LoVo (cell line): ENCODE measurements around the gene PEF1.
A peak's percentile ranks its signal among the peaks of the same experiment; 100 is the strongest.

ENCODE experiments used
- DNase-seq: peaks from one replicate; pipeline ENCODE4 v3.0.0-alpha.2; 2016; ENCODE audit warnings: low spot score

The PEF1 gene

DNA sequence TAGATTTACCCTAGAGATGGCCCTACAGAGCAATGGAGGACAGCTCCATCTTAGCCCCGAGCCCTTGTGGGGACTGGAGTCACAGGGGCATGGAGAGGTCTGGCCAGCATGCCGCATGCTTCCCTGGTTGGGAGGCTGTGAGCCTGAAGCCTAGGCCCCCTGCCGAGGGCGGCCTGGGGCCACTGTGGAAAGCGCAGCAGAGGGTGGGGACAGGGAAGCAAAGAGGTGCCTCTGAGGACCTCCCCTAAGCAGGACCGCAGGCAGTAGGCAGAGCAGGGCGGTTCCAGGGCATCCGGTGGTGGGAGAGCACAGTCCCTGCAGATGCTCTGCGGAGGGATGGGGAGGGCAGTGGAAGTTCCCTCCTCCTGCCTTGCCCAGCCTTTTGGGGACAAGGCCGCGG is 26.5 kb upstream of the PEF1 start:
- no peak for DNase-seq

DNA sequence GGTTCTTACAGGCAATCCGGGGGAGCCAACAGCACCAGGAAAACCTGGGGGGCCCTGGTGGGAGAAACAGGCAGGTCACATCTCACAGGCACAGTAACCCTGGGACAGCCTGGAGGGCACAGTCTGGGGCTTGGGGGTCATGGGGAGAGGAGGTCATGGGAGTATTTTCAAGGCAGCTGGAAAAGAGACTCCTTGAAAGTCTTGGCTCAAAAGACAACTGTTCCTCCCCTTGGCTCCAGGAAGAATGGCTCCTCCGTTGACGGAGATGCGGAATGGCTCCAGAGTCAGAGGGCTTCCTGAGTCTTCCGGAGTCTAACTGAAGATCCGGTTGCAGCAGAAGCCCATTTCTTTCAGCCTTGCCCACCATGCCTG is 25.9 kb upstream of the PEF1 start:
- no peak for DNase-seq

GRCh38 chr1:31669786-31670592 is 25.3 kb upstream of the PEF1 start:
- DNase-seq, result peak; percentile 91

- DNase-seq, result no peak
Observed at GRCh38 chr1:31669433-31669785, 24.7 kb upstream of the PEF1 start.

DNA sequence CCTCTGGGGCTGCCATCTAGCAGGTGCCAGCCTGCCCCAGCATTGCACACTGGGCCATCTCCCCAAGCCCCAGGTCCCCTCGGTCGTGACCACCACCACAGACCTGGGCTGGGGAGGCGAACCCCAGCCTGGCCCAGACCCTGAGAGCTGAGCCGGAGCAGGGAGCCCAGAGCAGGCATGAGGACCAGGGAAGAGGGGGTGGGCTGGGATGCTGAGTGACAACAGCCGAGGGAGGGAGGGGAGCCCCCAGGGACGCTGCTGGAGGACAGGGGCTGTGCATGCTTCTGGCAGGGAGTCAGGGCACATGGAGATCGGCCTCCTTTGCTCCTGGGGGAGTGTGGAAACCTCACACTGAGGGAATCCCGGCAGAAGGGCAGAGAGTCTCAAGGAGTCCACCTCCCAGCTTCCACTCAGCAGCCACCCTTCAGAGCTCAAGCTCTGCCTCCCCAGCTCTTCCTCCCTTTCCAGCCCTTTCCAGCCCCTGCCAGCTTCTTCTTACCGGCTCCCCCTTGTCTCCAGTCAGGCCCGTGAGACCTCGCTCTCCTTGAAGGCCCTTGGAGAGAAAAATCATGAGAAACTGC is 23.7 kb upstream of the PEF1 start:
- DNase-seq, result no peak

GRCh38 chr1:31667065-31667785 is 22.5 kb upstream of the PEF1 start:
- DNase-seq, result no peak

DNA sequence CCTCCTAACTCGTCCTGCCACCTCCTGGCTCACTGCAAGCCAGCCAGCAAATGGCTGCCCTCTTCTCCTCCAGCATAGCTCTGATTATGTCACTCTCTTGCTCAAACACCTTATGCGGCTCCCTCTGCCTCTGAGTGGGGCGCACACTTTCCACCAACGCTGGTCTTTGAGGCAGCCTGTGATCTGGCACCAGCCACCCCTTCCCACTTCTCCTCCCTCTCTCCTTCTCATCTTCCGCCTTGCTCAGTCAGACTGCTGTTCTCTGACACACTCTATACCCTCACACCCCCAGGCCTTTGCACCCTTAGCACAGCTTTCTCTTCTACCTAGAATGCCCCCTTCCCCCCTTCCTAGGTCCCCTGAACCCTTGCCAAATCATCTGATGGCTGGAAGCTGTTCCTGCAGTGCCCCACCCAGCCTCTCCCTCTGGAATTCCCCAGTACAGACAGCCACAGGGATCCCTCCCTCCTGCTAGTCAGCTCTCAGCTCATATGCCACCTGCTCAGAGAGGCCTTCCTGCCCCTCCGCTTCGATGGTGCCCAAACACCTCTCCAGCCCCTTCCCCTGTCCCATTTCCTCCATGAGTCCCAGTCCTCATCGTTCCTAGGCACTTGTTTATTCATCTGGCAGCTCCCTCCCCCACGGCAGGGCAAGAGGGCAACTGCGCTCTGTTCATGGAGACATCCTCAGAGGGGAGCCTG is 21.7 kb upstream of the PEF1 start:
- peak; percentile 73 for DNase-seq

GRCh38 chr1:31665234-31665878 is 20.7 kb upstream of the PEF1 start:
- DNase-seq, result no peak

- no peak for DNase-seq
Observed at GRCh38 chr1:31664528-31664927, 19.9 kb upstream of the PEF1 start.

GRCh38 chr1:31663622-31664452 is 19.2 kb upstream of the PEF1 start:
- DNase-seq, result peak; percentile 41

- no peak for DNase-seq
Observed at GRCh38 chr1:31662463-31662862, 17.8 kb upstream of the PEF1 start.

DNA sequence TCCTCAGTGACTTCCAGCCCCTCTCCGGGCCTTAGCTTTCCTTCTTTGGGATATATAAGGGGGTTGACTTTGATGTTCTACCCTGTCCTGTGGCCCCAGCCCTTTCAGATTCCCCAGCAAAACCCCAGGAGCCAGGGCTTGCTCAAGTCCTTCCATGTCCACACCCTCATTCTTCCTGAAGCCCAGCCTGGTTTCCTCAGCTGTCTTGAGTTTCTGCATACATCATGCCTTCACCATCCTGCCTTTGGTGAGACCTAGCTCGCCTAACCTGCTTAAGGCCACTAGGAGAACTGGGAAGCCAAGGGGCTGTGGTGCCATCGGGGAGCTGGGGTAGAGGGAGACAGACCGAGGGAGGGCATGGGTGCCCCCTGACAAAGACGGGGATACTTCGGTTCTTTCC is 17.2 kb upstream of the PEF1 start:
- no peak for DNase-seq

DNA sequence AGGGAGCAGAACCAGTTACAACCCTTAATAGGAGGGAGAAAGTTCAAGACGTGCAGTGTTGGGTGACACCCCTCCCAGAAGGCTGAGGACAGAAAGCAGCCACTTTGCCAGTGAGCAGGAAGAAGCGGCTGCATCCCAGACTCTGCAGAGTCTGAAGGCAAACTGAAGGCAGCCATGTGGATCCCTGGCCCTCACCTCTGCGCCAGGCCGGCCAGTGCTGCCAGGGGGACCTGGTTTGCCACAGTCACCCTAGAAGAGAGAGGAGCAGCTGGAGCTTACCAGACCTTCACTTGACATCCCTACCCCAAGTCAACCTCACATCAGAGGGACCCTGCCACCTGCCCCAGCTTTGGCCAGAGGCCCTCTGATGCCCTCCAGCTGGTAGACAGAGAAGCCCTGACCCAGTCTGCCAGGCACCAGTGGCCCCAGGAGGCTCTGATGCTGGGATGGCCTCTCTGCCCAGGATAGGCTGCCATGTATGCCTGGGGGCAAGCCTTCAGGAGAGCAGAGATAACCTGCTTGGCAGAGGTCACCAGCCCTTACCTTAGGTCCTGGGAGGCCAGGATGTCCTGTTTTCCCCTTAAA is 16.3 kb upstream of the PEF1 start:
- no peak for DNase-seq

- no peak for DNase-seq
Observed at GRCh38 chr1:31659889-31660288, 15.2 kb upstream of the PEF1 start.

GRCh38 chr1:31658721-31659120 is 14.0 kb upstream of the PEF1 start:
- DNase-seq, result no peak

GRCh38 chr1:31657972-31658510 is 13.4 kb upstream of the PEF1 start:
- DNase-seq, result no peak

- DNase-seq, result no peak
Observed at GRCh38 chr1:31657020-31657804, 12.5 kb upstream of the PEF1 start.

DNA sequence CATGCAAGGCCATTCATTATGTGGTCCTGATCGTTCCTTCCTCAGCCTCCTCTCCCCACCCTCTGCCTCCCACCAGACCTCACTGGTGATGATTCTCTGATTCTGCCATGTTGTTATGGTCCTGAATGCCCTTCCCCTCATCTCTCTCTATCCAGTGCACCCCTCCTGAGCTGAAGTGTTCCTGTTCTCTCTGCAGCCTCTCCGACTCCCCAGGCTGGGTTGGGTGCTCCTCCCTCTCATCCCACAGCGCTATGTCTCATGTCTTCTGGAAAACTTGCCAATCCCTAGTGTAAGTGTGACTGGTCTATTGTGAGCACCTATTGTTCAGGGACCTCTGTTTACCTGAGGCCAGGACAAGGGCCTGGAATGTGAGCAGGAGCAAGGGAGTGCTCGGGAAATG is 11.1 kb upstream of the PEF1 start:
- no peak for DNase-seq

DNA sequence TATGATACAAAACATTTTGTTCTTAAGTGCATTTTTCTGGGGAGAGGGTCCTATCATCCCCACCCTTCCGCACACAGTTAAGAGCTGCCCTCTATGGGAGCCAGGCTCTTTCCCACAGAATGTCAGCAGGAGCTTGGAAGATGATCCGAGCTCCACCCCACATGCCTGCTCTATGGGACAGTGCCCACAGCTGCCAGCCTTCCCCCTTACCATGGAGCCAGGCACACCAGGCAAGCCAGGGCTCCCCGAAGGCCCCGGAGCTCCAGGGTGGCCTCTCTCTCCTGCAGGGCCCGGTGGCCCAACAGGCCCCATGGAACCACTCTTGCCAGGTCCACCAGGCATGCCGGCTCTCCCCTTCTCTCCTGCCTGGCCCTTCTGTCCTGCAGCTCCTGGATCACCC is 10.4 kb upstream of the PEF1 start:
- DNase-seq, result no peak

GRCh38 chr1:31654474-31654776 is 9.7 kb upstream of the PEF1 start:
- DNase-seq, result no peak
